ENCODE results near the gene HIVEP3. TPM values are rescaled to one million over a fixed set of nuclear protein-coding genes. Genes with fewer than 3 reads are reported as not detected.

The HIVEP3 gene
- total RNA-seq, 2 donors from 2014 or later = 8.0 to 27.6 TPM

- H3K27ac Mint-ChIP-seq = no peak overlapping the region
Measured at GRCh38 chr1:41749991-41750745, 168.6 kb downstream of the HIVEP3 start.

GRCh38 chr1:41745022-41745421, 173.7 kb downstream of the HIVEP3 start:
- Mint-ChIP-seq H3K9me3 (no peaks in the 10 kb centered on the region), H3K4me1 (peaks cover 51% of the 10 kb centered on the region), H3K36me3 (ENCODE audit: low read depth) (no peaks in the 10 kb centered on the region), H3K27me3 (no peaks in the 10 kb centered on the region), H3K27ac (peak overlapping the region; percentile 34), H3K4me3 (peak overlapping the region; percentile 56)
- ATAC-seq (replicated peaks) = no peak

More at GRCh38 chr1:41749991-41750745, 168.6 kb downstream of the HIVEP3 start:
- H3K27me3 Mint-ChIP-seq = no peaks in the 10 kb centered on the region
- H3K4me1 Mint-ChIP-seq = peaks cover 39% of the 10 kb centered on the region
- no peak for ATAC-seq (replicated peaks)
- peak overlapping the region; percentile 64 for H3K4me3 Mint-ChIP-seq
- no peaks in the 10 kb centered on the region for H3K9me3 Mint-ChIP-seq
- H3K36me3 Mint-ChIP-seq (ENCODE audit: low read depth) = peaks cover 10% of the 10 kb centered on the region

GRCh38 chr1:41743366-41743765, 175.4 kb downstream of the HIVEP3 start:
- peak overlapping the region; percentile 56 for H3K4me3 Mint-ChIP-seq
- peak overlapping the region; percentile 34 for H3K27ac Mint-ChIP-seq
- no peaks in the 10 kb centered on the region for H3K27me3 Mint-ChIP-seq
- no peaks in the 10 kb centered on the region for H3K9me3 Mint-ChIP-seq
- peaks cover 55% of the 10 kb centered on the region for H3K4me1 Mint-ChIP-seq
- no peaks in the 10 kb centered on the region for H3K36me3 Mint-ChIP-seq (ENCODE audit: low read depth)
- peak; percentile 30 for ATAC-seq (replicated peaks)

- peaks cover 62% of the 10 kb centered on the region for H3K4me1 Mint-ChIP-seq
- no peaks in the 10 kb centered on the region for H3K9me3 Mint-ChIP-seq
- no peaks in the 10 kb centered on the region for H3K36me3 Mint-ChIP-seq (ENCODE audit: low read depth)
- H3K27ac Mint-ChIP-seq = peak overlapping the region; percentile 34
- no peak for ATAC-seq (replicated peaks)
- H3K27me3 Mint-ChIP-seq = no peaks in the 10 kb centered on the region
- H3K4me3 Mint-ChIP-seq = peak overlapping the region; percentile 56
Measured at GRCh38 chr1:41742219-41742618, 176.5 kb downstream of the HIVEP3 start.

GRCh38 chr1:41741244-41741643, 177.5 kb downstream of the HIVEP3 start:
- Mint-ChIP-seq H3K4me1 (peaks cover 63% of the 10 kb centered on the region), H3K27ac (peak overlapping the region; percentile 97), H3K27me3 (no peaks in the 10 kb centered on the region), H3K4me3 (peak overlapping the region; percentile 56), H3K9me3 (no peaks in the 10 kb centered on the region), H3K36me3 (ENCODE audit: low read depth) (no peaks in the 10 kb centered on the region)
- peak; percentile 18 for ATAC-seq (replicated peaks)

- peak overlapping the region; percentile 56 for H3K4me3 Mint-ChIP-seq
- peak; percentile 20 for ATAC-seq (replicated peaks)
- no peaks in the 10 kb centered on the region for H3K27me3 Mint-ChIP-seq
- H3K4me1 Mint-ChIP-seq = peaks cover 65% of the 10 kb centered on the region
- H3K27ac Mint-ChIP-seq = peak overlapping the region; percentile 97
- H3K9me3 Mint-ChIP-seq = no peaks in the 10 kb centered on the region
- H3K36me3 Mint-ChIP-seq (ENCODE audit: low read depth) = no peaks in the 10 kb centered on the region
Measured at GRCh38 chr1:41740630-41741239, 178.0 kb downstream of the HIVEP3 start.

- peak overlapping the region; percentile 56 for H3K4me3 Mint-ChIP-seq
- H3K4me1 Mint-ChIP-seq = peaks cover 68% of the 10 kb centered on the region
- no peaks in the 10 kb centered on the region for H3K36me3 Mint-ChIP-seq (ENCODE audit: low read depth)
- H3K9me3 Mint-ChIP-seq = no peaks in the 10 kb centered on the region
- H3K27me3 Mint-ChIP-seq = no peaks in the 10 kb centered on the region
- peak overlapping the region; percentile 97 for H3K27ac Mint-ChIP-seq
- ATAC-seq (replicated peaks) = no peak
Measured at GRCh38 chr1:41740058-41740457, 178.7 kb downstream of the HIVEP3 start.

GRCh38 chr1:41739061-41739955, 179.4 kb downstream of the HIVEP3 start:
- peak overlapping the region; percentile 56 for H3K4me3 Mint-ChIP-seq
- ATAC-seq (replicated peaks) = peak; percentile 69
- peak overlapping the region; percentile 97 for H3K27ac Mint-ChIP-seq
- H3K36me3 Mint-ChIP-seq (ENCODE audit: low read depth) = no peaks in the 10 kb centered on the region
- H3K27me3 Mint-ChIP-seq = no peaks in the 10 kb centered on the region
- no peaks in the 10 kb centered on the region for H3K9me3 Mint-ChIP-seq
- H3K4me1 Mint-ChIP-seq = peaks cover 66% of the 10 kb centered on the region

- H3K4me1 Mint-ChIP-seq = peaks cover 65% of the 10 kb centered on the region
Measured at GRCh38 chr1:41738475-41738874, 180.2 kb downstream of the HIVEP3 start.

GRCh38 chr1:41738006-41738405, 180.7 kb downstream of the HIVEP3 start:
- ATAC-seq (replicated peaks) = no peak
- Mint-ChIP-seq H3K27ac (no peak overlapping the region), H3K27me3 (no peaks in the 10 kb centered on the region), H3K4me3 (peak overlapping the region; percentile 56), H3K36me3 (ENCODE audit: low read depth) (no peaks in the 10 kb centered on the region), H3K4me1 (peaks cover 61% of the 10 kb centered on the region), H3K9me3 (no peaks in the 10 kb centered on the region)

More at GRCh38 chr1:41738475-41738874, 180.2 kb downstream of the HIVEP3 start:
- Mint-ChIP-seq H3K9me3 (no peaks in the 10 kb centered on the region), H3K4me3 (peak overlapping the region; percentile 56), H3K27me3 (no peaks in the 10 kb centered on the region), H3K36me3 (ENCODE audit: low read depth) (no peaks in the 10 kb centered on the region), H3K27ac (peak overlapping the region; percentile 97)
- no peak for ATAC-seq (replicated peaks)

GRCh38 chr1:41735631-41736260, 183.0 kb downstream of the HIVEP3 start:
- ATAC-seq (replicated peaks) = no peak
- Mint-ChIP-seq H3K36me3 (ENCODE audit: low read depth) (no peaks in the 10 kb centered on the region), H3K4me1 (peaks cover 44% of the 10 kb centered on the region), H3K4me3 (no peak overlapping the region), H3K9me3 (peaks cover 4% of the 10 kb centered on the region), H3K27me3 (no peaks in the 10 kb centered on the region), H3K27ac (no peak overlapping the region)

- Mint-ChIP-seq H3K4me1 (peaks cover 38% of the 10 kb centered on the region), H3K27me3 (no peaks in the 10 kb centered on the region), H3K36me3 (ENCODE audit: low read depth) (no peaks in the 10 kb centered on the region), H3K27ac (no peak overlapping the region), H3K4me3 (no peak overlapping the region), H3K9me3 (peaks cover 4% of the 10 kb centered on the region)
- ATAC-seq (replicated peaks) = no peak
Measured at GRCh38 chr1:41735139-41735538, 183.6 kb downstream of the HIVEP3 start.

GRCh38 chr1:41734201-41734970, 184.3 kb downstream of the HIVEP3 start:
- H3K4me1 Mint-ChIP-seq = peaks cover 35% of the 10 kb centered on the region
- no peak overlapping the region for H3K4me3 Mint-ChIP-seq
- H3K36me3 Mint-ChIP-seq (ENCODE audit: low read depth) = no peaks in the 10 kb centered on the region
- ATAC-seq (replicated peaks) = no peak
- H3K9me3 Mint-ChIP-seq = peaks cover 4% of the 10 kb centered on the region
- no peaks in the 10 kb centered on the region for H3K27me3 Mint-ChIP-seq
- no peak overlapping the region for H3K27ac Mint-ChIP-seq
